Medulla oblongata (tissue), 1 donor: ENCODE results near the gene ERO1B.

Source experiments
- DNase-seq: peaks from one replicate; pipeline ENCODE4 v3.0.0-alpha.2; 2015; ENCODE audit errors: extremely low spot score

Gene ERO1B

GRCh38 chr1:236301080-236301957 is 19.6 kb upstream of the ERO1B start:
- no peak for DNase-seq

- no peak for DNase-seq
These were observed 15.4 kb upstream of the ERO1B start for GRCh38 chr1:236297161-236297560.

- no peak for DNase-seq
These were observed 10.7 kb upstream of the ERO1B start for GRCh38 chr1:236292425-236292824.

- no peak for DNase-seq
These were observed 7.9 kb upstream of the ERO1B start for GRCh38 chr1:236289492-236290131.

GRCh38 chr1:236288620-236288976 is 6.8 kb upstream of the ERO1B start:
- DNase-seq: no peak

GRCh38 chr1:236287757-236288619 is 6.2 kb upstream of the ERO1B start:
- no peak for DNase-seq

GRCh38 chr1:236287356-236287755 is 5.6 kb upstream of the ERO1B start:
- DNase-seq: no peak

GRCh38 chr1:236284291-236284721 is 2.5 kb upstream of the ERO1B start:
- peak; percentile 19 for DNase-seq

GRCh38 chr1:236282719-236283118 is 961 bp upstream of the ERO1B start:
- no peak for DNase-seq

- no peak for DNase-seq
These were observed 613 bp upstream of the ERO1B start for GRCh38 chr1:236282425-236282716.

GRCh38 chr1:236281198-236281653 is 532 bp downstream of the ERO1B start:
- DNase-seq: peak; percentile 38

GRCh38 chr1:236280438-236281197 is 1.1 kb downstream of the ERO1B start:
- peak; percentile 15 for DNase-seq

GRCh38 chr1:236275586-236275985 is 6.2 kb downstream of the ERO1B start:
- no peak for DNase-seq

GRCh38 chr1:236275061-236275460 is 6.7 kb downstream of the ERO1B start:
- DNase-seq: no peak

- no peak for DNase-seq
These were observed 8.4 kb downstream of the ERO1B start for GRCh38 chr1:236273358-236273757.

GRCh38 chr1:236269439-236269838 is 12.3 kb downstream of the ERO1B start:
- DNase-seq: no peak

- no peak for DNase-seq
These were observed 19.9 kb downstream of the ERO1B start for GRCh38 chr1:236261898-236262297.

GRCh38 chr1:236261033-236261432 is 20.7 kb downstream of the ERO1B start:
- no peak for DNase-seq

- DNase-seq: no peak
These were observed 22.7 kb downstream of the ERO1B start for GRCh38 chr1:236259043-236259442.

GRCh38 chr1:236258114-236258622 is 23.6 kb downstream of the ERO1B start:
- no peak for DNase-seq

- no peak for DNase-seq
These were observed 24.5 kb downstream of the ERO1B start for GRCh38 chr1:236257216-236257615.
